NCI-H2227 treated with DMSO at 0.1 percent for 48 hours (cell line): ENCODE data around the gene ANKRD39.

Experiments used
- DNase-seq: peaks from one replicate; lab custom pipeline; 2025; lab: John Stamatoyannopoulos, UW

The ANKRD39 gene

GRCh38 chr2:96887493-96888012 is 29.7 kb upstream of the ANKRD39 start:
- no peak for DNase-seq

DNA sequence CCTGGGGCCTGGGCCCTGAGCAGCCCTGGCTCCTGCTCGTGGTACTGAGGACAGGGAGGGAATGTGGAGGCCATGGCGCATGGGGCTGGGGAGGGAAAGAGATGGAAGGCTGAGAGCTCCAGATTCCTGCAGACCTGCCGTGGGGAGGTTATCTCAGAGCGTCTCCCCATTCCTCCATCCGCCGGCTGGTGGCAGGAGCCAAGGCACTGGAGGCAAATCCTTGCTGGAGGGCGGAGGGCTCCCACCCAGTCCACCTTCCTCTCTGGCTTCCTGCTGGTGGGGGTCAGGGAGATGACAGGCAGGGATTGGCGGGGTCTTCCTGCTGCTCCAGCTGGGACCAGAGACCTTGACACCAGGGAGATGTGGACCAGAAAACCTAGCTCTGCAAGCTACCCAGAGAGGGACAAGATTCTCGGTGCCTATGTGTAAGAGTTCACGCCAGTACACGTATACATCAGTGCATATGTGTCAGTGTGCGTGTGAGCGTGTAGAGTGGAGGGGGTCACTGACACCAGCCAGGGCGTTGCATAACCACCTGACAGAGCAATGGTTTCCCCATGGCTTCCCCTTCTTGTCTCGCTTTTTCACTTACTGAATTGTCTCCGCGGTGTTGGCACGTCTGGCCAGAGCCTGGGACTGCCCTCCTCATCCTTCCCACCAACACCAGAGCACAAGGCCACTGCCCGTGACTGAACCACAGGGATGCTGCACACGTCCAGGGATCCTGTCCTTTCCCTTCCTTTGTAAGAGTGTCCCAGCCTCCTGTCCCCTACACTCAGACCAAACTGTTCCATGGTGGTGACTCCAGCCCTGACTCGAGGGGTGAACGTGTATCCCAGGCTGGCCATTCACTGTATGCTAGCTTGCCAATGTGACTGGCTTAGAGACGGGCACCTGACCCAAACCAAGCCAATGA is 27.9 kb upstream of the ANKRD39 start:
- no peak for DNase-seq

- no peak for DNase-seq
Measured at GRCh38 chr2:96884299-96885094, 26.7 kb upstream of the ANKRD39 start.

DNA sequence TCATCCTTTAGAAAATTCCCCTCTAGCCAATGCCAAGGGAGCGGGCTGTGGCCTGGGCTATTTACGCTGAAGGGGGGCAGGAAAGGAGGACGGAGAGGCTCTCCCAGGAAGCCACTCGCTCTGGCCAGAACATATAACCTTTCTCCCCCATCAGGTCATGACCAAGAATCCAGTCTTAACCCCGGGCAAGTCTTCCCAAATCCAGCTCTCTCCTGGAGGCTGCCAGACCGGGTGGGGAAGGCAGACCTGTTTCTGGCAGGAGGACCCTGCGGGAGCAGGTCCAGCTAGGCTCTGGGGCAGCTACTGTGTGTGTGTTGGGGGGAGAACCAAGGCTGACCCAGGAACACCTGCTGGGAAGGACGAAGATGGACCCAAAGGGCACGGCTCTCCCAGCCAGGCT is 25.5 kb upstream of the ANKRD39 start:
- no peak for DNase-seq

- DNase-seq, result no peak
Measured at GRCh38 chr2:96882906-96883305, 25.1 kb upstream of the ANKRD39 start.

DNA sequence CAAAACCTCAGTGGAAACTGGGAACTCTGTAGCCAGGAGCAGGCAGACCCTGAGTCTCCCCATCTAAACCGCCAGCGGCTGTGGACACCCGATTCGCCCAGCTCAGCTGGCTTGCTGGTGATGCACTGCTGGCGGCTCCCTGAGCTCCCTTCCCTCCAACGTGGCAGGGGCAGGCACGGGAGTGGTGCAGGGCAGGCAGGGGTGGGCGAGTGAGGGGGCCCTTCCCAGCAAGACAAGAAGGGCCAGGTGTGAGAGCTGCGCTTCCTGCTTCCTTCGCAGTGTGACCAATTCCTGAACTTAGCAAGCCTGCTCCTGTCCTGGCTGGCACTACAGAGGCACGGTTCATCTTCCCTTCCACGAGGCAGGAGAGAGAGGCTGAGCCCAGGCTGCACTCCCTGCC is 24.4 kb upstream of the ANKRD39 start:
- DNase-seq, result no peak

DNA sequence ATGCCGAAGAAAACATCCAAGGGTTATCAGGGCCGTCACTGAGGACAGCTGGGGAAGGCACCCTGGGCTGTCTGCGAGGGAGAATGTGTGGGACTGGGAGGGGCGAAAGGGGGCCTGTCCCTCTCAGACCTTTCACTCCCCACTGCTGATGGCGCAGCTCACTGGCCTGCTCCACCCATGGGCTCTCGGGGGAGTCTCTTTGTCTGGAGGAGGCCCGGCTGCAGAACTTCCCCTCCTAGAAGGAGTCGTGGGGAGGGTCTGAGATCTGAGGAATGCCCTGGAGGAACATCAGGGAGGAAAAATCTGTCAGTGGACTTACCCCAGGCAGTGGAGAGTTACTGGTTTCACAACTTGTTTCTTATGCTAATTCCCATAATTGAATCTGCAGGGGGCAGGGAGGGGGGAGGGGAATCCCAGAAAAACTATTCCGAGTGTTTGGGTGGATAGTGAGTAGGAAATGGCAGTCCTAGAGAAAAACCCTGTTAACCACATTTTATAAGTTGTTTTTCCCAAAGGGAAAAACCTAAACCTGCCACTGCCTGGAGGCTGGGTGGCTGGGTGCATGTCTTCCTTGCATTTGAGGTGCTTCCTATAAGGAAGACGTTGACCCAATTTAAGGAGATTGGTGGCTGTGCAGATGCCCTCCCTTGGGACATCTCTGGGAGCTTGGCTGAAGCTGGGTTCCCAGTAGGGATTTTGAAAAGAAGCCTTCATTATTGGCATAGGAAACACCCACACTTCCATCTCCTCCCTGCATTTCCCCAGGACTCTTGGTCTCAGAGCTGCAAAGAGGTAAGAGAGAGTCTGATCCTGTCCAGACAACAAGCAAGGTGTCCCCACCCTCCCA is 23.8 kb upstream of the ANKRD39 start:
- DNase-seq, result no peak

GRCh38 chr2:96880891-96881273 is 23.1 kb upstream of the ANKRD39 start:
- DNase-seq, result no peak

DNA sequence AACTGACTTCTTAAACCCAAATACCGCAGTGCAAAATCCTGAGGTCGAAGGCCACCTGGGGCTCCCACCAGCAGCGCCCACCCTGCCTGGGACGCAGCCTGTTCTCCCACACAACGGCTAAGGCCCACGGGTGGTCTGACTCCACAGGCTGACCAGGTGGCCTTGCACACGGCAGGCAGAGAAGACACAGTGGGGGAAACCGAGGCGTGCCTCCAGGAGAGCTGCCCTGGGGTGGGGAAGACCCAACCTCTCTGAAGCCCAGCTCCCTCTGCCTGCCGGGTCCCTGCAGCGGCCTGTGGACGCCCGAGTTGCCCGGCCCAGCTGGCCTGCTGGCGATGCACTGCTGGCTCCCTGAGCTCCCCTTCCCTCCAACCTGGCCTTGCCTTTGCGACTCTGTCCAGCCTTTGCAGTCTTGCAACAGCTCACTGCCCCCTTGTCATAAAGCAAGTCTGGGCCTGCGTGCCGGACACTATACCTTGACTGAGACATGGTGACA is 21.8 kb upstream of the ANKRD39 start:
- no peak for DNase-seq

- DNase-seq, result no peak
Measured at GRCh38 chr2:96878796-96879544, 21.2 kb upstream of the ANKRD39 start.

- DNase-seq, result no peak
Measured at GRCh38 chr2:96878171-96878570, 20.4 kb upstream of the ANKRD39 start.

- DNase-seq, result no peak
Measured at GRCh38 chr2:96877631-96878092, 19.8 kb upstream of the ANKRD39 start.

DNA sequence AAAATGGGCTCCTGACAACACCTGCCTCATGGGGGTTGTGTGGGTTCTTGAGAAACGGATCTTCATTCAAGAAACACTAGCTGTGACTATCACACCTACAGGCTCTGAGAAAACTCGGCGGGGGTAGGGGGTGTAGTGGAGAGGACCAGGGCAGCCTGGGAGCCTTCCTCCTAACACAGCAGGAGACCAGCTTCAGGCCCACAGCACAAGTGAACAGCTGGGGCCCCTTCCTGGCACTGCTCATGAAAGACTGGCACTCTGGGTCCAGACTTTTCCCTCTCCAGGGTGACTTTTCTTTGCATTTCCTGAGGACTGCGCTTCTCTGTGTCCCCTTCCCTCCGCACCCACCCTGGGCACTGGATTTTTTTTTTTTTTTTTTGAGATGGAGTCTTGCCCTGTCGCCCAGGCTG is 19.2 kb upstream of the ANKRD39 start:
- no peak for DNase-seq

DNA sequence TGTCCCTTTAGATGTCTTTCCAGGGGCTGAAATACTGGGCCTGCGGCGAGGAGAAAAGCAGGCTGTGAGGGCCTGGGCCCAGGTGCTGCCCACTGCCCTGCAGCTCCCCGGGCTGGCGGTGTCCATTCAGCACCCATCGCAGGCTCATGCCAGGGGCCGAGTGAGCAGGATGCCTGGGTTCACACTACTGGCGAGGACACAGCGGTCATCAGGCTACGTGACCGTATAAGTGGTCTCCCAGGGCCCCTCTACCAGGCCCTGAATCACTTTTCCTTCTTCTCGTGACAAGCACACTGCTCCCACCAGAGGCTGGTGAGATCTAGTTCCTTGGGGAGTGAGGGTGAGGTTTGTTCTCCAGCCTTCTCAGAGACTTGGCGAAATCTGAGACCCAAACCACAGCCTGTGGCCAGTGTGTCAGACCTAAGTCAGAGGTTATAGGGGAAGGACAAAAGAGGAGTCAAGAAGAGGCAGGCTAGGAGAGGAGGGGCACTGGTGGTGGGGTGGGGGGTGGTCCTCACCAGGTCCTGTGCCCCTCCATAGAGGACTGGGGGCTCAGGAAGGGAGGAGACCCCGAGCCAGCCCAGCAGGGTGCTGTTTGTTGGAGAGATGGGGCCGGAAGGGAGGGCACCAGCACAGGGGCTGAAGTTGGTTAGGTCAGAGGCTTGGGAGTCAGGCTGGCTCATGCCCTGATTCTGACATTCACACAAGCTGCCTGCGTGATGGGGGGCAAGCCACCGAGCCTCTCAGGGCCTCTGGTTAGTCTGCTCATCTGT is 18.6 kb upstream of the ANKRD39 start:
- no peak for DNase-seq

DNA sequence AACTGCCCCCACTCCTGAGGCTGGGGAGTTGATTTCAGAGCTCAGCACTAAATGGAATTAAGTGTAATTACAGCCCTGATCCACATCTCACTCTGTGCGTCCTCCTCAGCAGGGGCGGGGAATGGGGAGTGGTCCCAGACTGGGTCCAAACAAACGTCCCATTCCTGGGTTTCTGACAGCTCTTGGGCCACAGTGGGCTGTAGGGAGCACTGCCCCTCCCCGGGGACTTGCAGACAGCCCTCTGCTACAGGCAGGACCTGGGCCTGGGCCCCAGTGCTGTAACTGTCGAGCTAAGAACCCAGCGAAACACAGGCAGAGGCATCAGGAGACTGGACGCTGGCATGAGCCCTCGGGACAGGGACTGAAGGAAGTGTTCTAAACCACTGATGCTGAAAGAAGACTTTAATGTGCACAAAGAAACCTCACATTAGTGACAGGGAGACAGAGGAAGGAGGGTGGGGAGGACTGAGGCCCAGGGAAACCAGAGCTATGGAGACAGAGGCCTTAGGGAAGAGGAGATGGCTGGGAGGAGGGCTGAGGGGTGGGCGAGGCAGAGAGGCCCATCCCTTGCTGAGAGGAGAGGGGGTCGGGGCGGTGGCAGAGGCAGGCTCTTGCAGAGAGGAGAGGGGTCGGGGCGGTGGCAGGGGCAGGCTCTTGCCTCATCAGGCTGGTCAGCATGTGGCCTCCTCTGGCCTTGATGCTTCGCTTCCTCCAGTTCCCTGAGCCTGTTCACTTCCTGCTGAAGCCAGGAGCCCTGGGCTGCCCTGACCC is 17.9 kb upstream of the ANKRD39 start:
- peak; percentile 39 for DNase-seq

- no peak for DNase-seq
Measured at GRCh38 chr2:96874198-96874831, 16.5 kb upstream of the ANKRD39 start.

- DNase-seq, result no peak
Measured at GRCh38 chr2:96873651-96874096, 15.9 kb upstream of the ANKRD39 start.

GRCh38 chr2:96872591-96873349 is 15.0 kb upstream of the ANKRD39 start:
- no peak for DNase-seq
